K562 (cell line): ENCODE measurements around the gene AZU1. TPM values are rescaled to one million over a fixed set of nuclear protein-coding genes. Genes with fewer than 3 reads are reported as not detected.

ENCODE experiments used
- BCOR ChIP-seq: fragments of 450-650 bp; IDR thresholded peaks from 2 replicates; pipeline ENCODE4 v1.6.1; 2016
- BRD9 ChIP-seq: fragments of 450-650 bp; IDR thresholded peaks from 2 replicates; pipeline ENCODE4 v1.6.1; 2018; ENCODE audit warnings: low read depth; ENCODE audit not compliant: partially characterized antibody
- GABPA ChIP-seq: fragments of 200-800 bp; sonication (Bioruptor generic); conservative IDR thresholded peaks from 2 replicates; pipeline ENCODE4 v1.6.1; 2016; ENCODE audit warnings: low read depth, missing genetic modification characterization, missing compliant biosample characterization
- KDM2B ChIP-seq: fragments of 250-450 bp; sonication (Bioruptor Pico); IDR thresholded peaks from 2 replicates; pipeline ENCODE4 v1.8.0; 2021; ENCODE audit warnings: mild to moderate bottlenecking, moderate library complexity
- MBD2 ChIP-seq: sonication (generic); IDR thresholded peaks from 2 replicates; pipeline ENCODE4 v1.6.1; 2016; ENCODE audit warnings: low read depth, borderline replicate concordance
- RAD21 ChIP-seq, 2 experiments: fragments of 250-450 bp in 1 of 2; fragments of 450-650 bp in 1 of 2; sonication (Bioruptor Pico) in 1 of 2; formaldehyde crosslinking in 1 of 2; IDR thresholded peaks in 1 of 2; conservative IDR thresholded peaks in 1 of 2; 2 replicates each; pipeline versions ENCODE4 v1.4.0 to v1.8.0; 2020 to 2022; ENCODE audit warnings: mild to moderate bottlenecking in 2 of 2, moderate library complexity in 1 of 2
- SMARCE1 ChIP-seq: fragments of 450-650 bp; IDR thresholded peaks from 2 replicates; pipeline ENCODE4 v1.7.1; 2016; ENCODE audit warnings: mild to moderate bottlenecking
- TAF9B ChIP-seq: fragments of 450-650 bp; IDR thresholded peaks from 2 replicates; pipeline ENCODE4 v1.6.1; 2018; ENCODE audit warnings: mild to moderate bottlenecking; ENCODE audit not compliant: partially characterized antibody
- ZKSCAN3 ChIP-seq: fragments of 250-450 bp; sonication (Bioruptor Pico); IDR thresholded peaks from 2 replicates; pipeline ENCODE4 v1.4.0; 2020
- ZNF644 ChIP-seq: fragments of 200-800 bp; sonication (Bioruptor generic); IDR thresholded peaks from 2 replicates; pipeline ENCODE4 v1.6.1; 2016; ENCODE audit warnings: low read depth, missing genetic modification characterization, missing compliant biosample characterization
- ZNF778 ChIP-seq: fragments of 450-650 bp; formaldehyde crosslinking; IDR thresholded peaks from 2 replicates; pipeline ENCODE4 v1.4.0; 2020; ENCODE audit warnings: mild to moderate bottlenecking, moderate library complexity
- polyA plus RNA-seq, 8 experiments: library from polyadenylated mRNA; depleted of rRNA in 4 of 8; stranded (reverse) in 5 of 8; unstranded in 3 of 8; fragments of >200 nt; fragmentation: Nextera tagmentation in 2 of 8; fragmentation: Illumina TruSeq in 1 of 8; extraction: Ambion mirVana in 2 of 8; extraction: Trizol in 1 of 8; gene quantifications; 2 replicates each; pipeline versions ENCODE4 v1.2.1 to v1.2.3, GENCODE V29; 2011 to 2014; ENCODE audit warnings: inconsistent platforms in 1 of 8, missing spikeins in 1 of 8
- total RNA-seq, 7 experiments: library from RNA; depleted of rRNA in 6 of 7; stranded (reverse); fragments of >200 nt in 6 of 7; fragmentation: Illumina TruSeq in 2 of 7; extraction: Trizol in 2 of 7; gene quantifications; 2 replicates each; pipeline versions ENCODE4 v1.2.1 to v1.2.3, GENCODE V29; 2011 to 2021; ENCODE audit warnings: low replicate concordance in 1 of 7
- TF ChIP-seq, protein P1 (sequence below): sonication (generic); formaldehyde crosslinking; IDR thresholded peaks from 2 replicates; pipeline ENCODE4 v1.4.0; 2020; ENCODE audit warnings: mild to moderate bottlenecking, missing genetic modification reagents
- TF ChIP-seq, protein P2 (sequence below): sonication (generic); formaldehyde crosslinking; IDR thresholded peaks from 2 replicates; pipeline ENCODE4 v1.8.0; 2022; ENCODE audit warnings: mild to moderate bottlenecking, missing genetic modification reagents
- TF ChIP-seq, protein P3 (sequence below): fragments of 450-650 bp; IDR thresholded peaks from 2 replicates; pipeline ENCODE4 v1.6.1; 2017; ENCODE audit warnings: antibody characterized with exemption, mild to moderate bottlenecking
- TF ChIP-seq, protein P4 (sequence below): fragments of 450-650 bp; IDR thresholded peaks from 2 replicates; pipeline ENCODE4 v1.7.1; 2018; ENCODE audit warnings: mild to moderate bottlenecking, low read depth; ENCODE audit not compliant: partially characterized antibody
- TF ChIP-seq, protein P5 (sequence below): fragments of 200-800 bp; sonication (Bioruptor generic); IDR thresholded peaks from 2 replicates; pipeline ENCODE4 v1.6.1; 2017; ENCODE audit warnings: missing genetic modification characterization, missing compliant biosample characterization

The AZU1 gene
- total and polyA plus RNA-seq, 9 of the 15 experiments (the other 6 are each of a cell fraction or from before 2014, with no cell fraction given) = 0.29 to 1.9 (median 0.59) TPM; not detected in 3

DNA sequence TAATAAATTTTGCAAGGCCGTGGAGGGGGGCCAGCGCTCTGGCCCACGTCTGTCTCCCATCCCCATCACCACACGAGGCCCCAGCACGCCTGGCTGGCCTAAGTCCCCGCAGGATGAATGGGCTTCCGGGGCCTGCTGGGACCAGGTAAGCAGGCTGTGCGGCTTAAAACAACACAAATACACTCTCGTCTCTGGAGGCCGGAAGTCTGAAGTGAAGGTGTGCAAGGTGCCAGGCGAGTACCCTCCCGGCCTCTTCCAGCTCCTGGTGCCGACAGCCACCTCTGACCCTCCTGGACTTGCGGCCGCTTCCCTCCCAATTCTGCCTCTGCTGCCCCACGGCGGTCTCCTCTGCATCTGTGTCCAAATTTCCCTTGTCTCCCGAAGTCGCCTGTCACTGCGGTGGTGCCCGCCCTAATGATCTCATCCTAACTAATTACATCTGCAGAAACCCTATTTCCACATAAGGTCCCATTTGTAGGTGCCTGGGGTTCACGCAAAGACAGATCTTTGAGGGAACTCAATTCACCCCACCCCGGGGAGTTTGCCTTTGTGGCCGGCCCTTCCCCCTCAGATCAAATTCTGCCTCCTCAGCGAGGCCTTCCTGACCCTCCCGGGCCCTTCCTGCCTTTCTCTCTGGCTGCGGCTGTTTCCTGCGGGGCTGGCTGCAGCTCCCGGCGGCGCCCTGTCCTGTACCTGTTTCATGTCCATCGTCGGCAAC is 38.5 kb upstream of the AZU1 start (continued):
- TF ChIP-seq, protein P1, sequence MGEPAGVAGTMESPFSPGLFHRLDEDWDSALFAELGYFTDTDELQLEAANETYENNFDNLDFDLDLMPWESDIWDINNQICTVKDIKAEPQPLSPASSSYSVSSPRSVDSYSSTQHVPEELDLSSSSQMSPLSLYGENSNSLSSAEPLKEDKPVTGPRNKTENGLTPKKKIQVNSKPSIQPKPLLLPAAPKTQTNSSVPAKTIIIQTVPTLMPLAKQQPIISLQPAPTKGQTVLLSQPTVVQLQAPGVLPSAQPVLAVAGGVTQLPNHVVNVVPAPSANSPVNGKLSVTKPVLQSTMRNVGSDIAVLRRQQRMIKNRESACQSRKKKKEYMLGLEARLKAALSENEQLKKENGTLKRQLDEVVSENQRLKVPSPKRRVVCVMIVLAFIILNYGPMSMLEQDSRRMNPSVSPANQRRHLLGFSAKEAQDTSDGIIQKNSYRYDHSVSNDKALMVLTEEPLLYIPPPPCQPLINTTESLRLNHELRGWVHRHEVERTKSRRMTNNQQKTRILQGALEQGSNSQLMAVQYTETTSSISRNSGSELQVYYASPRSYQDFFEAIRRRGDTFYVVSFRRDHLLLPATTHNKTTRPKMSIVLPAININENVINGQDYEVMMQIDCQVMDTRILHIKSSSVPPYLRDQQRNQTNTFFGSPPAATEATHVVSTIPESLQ (CRISPR knock-in tag) = no peak
- TF ChIP-seq BRD9 (peak; percentile 72), RAD21 (CRISPR knock-in tag; conservative IDR thresholded peaks at IDR 0.05 in 1 of 2, IDR thresholded peaks at IDR 0.05 in 1 of 2) (peak in 1 of 2 experiments; percentile 15; a peak in 1 of 4 replicates), ZKSCAN3 (CRISPR knock-in tag) (no peak), SMARCE1 (no peak; the same call in 1 of the 2 replicates), TAF9B (no peak), KDM2B (no peak), ZNF778 (CRISPR knock-in tag) (no peak), MBD2 (peak; percentile 44; the same call in 1 of the 2 replicates), BCOR (no peak), GABPA (tag) (peak; percentile 52; the same call in 1 of the 2 replicates), ZNF644 (no peak)
- TF ChIP-seq, protein P2, sequence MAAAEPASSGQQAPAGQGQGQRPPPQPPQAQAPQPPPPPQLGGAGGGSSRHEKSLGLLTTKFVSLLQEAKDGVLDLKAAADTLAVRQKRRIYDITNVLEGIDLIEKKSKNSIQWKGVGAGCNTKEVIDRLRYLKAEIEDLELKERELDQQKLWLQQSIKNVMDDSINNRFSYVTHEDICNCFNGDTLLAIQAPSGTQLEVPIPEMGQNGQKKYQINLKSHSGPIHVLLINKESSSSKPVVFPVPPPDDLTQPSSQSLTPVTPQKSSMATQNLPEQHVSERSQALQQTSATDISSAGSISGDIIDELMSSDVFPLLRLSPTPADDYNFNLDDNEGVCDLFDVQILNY (CRISPR knock-in tag) = no peak
- TF ChIP-seq, protein P3, sequence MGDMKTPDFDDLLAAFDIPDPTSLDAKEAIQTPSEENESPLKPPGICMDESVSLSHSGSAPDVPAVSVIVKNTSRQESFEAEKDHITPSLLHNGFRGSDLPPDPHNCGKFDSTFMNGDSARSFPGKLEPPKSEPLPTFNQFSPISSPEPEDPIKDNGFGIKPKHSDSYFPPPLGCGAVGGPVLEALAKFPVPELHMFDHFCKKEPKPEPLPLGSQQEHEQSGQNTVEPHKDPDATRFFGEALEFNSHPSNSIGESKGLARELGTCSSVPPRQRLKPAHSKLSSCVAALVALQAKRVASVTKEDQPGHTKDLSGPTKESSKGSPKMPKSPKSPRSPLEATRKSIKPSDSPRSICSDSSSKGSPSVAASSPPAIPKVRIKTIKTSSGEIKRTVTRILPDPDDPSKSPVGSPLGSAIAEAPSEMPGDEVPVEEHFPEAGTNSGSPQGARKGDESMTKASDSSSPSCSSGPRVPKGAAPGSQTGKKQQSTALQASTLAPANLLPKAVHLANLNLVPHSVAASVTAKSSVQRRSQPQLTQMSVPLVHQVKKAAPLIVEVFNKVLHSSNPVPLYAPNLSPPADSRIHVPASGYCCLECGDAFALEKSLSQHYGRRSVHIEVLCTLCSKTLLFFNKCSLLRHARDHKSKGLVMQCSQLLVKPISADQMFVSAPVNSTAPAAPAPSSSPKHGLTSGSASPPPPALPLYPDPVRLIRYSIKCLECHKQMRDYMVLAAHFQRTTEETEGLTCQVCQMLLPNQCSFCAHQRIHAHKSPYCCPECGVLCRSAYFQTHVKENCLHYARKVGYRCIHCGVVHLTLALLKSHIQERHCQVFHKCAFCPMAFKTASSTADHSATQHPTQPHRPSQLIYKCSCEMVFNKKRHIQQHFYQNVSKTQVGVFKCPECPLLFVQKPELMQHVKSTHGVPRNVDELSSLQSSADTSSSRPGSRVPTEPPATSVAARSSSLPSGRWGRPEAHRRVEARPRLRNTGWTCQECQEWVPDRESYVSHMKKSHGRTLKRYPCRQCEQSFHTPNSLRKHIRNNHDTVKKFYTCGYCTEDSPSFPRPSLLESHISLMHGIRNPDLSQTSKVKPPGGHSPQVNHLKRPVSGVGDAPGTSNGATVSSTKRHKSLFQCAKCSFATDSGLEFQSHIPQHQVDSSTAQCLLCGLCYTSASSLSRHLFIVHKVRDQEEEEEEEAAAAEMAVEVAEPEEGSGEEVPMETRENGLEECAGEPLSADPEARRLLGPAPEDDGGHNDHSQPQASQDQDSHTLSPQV = peak; percentile 80
- TF ChIP-seq, protein P4, sequence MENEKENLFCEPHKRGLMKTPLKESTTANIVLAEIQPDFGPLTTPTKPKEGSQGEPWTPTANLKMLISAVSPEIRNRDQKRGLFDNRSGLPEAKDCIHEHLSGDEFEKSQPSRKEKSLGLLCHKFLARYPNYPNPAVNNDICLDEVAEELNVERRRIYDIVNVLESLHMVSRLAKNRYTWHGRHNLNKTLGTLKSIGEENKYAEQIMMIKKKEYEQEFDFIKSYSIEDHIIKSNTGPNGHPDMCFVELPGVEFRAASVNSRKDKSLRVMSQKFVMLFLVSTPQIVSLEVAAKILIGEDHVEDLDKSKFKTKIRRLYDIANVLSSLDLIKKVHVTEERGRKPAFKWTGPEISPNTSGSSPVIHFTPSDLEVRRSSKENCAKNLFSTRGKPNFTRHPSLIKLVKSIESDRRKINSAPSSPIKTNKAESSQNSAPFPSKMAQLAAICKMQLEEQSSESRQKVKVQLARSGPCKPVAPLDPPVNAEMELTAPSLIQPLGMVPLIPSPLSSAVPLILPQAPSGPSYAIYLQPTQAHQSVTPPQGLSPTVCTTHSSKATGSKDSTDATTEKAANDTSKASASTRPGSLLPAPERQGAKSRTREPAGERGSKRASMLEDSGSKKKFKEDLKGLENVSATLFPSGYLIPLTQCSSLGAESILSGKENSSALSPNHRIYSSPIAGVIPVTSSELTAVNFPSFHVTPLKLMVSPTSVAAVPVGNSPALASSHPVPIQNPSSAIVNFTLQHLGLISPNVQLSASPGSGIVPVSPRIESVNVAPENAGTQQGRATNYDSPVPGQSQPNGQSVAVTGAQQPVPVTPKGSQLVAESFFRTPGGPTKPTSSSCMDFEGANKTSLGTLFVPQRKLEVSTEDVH = no peak
- TF ChIP-seq, protein P5, sequence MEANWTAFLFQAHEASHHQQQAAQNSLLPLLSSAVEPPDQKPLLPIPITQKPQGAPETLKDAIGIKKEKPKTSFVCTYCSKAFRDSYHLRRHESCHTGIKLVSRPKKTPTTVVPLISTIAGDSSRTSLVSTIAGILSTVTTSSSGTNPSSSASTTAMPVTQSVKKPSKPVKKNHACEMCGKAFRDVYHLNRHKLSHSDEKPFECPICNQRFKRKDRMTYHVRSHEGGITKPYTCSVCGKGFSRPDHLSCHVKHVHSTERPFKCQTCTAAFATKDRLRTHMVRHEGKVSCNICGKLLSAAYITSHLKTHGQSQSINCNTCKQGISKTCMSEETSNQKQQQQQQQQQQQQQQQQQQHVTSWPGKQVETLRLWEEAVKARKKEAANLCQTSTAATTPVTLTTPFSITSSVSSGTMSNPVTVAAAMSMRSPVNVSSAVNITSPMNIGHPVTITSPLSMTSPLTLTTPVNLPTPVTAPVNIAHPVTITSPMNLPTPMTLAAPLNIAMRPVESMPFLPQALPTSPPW (CRISPR knock-in tag) = peak; percentile 55
